Bone marrow (tissue), 2 donors: ENCODE measurements around the gene CEPT1.

ENCODE experiments used
- DNase-seq, 2 donors: peaks; one replicate each; lab custom pipeline; 2025; lab: John Stamatoyannopoulos, UW

Gene CEPT1

DNA sequence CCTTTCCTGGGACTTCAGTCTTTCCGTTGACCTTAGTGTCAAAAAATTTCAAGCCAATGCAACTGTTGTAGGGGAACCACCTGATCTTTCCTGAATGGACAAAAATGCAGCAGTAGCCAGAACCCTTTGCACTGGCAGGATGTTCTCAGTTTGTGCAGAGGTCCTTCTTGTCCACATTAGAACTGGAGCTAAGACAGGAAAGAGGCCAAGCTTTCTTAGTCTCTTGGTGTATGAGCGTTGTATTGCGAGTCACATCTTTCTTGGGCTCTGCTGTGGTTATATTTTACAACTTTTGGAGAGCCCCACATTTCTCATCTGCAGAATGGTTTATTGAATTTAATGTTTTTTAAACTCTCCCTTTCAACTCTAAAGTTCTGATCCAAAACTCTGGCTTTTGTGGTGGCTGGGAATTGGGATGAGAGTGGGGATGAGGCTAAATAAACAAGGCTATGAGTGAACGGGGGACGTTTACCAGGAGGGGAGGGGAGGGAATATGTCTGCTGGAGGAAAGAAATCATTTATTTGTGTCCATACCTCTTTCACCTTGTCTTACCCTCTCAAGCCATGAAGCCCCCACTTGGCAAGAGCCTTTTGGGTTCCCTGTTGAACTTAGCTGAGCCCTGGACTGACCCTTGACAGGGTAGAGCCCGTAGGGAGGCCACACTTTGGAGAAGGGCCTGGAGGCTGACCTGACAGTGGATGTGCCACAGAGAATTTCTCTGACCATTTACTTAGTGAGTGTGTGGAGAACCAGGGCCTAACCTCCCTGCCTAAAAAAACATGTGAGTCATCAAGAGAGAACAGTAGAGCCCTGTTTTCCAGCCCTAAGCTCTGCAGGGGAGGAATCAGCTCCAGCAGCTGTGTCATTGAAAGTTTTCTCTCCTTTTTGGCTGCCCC, 88.1 kb downstream of the CEPT1 start:
- DNase-seq: no peak

DNA sequence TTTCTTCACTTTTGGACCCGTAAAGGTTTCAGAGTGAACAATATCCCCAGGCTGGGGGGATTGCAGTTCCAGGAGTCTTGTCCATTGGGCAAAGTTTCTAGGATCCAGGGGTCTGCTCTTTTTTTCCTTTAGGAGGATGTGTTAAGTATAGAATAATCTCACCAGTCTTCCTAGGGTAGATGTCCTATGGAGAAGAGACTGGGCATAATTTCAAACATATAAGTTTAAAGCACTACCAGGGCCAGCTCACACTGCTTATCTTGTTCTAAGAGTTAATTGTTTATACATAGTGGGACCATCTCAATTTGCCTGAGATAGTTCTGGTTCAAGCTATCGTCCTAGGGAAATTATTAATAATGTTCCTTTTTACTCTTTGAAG, 88.7 kb downstream of the CEPT1 start:
- DNase-seq: no peak

DNA sequence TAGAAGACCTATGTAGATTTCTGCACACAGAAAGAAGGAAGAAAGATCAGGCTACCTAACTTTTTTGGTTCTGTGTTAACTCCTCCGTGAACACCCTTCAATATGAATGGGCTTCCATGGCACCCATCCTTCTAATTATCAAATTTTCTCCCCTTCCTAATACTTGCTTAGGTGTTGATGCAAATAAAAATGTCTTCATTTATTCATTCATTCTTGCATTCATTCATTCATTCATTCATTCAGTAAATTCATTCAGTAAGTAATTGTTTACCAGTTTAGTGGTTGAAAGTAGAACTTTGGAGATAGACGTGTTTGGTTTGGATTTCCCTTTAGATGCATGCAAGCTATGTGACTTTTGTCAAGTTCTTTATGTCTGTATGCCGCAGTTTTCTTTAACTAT, 92.1 kb downstream of the CEPT1 start:
- no peak for DNase-seq

DNA sequence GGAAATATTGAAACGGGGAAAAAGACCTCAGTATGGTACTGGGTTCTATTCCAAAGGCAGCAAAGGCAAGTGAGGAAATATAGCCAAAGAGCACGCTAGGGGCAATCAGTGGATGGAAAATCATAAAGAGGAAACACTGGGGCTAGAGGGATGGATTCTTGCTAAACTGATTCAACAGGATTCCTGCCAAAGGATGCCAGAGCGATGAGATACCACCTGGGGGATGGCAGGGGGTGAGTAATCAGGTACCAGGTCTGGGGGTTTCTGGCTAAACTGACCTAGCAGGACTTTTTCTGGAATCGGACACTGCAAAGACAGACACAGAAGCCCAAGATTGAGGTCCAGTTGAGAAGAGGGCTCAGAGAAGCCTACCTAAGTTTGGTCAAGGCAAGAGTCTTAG, 94.2 kb downstream of the CEPT1 start:
- DNase-seq: no peak
